AG04449 (cell line): ENCODE measurements around the gene LHFPL3.

ENCODE experiments used
- CTCF ChIA-PET: fragments of 350-600 bp; formaldehyde crosslinking; extraction: SDS; loops from one replicate; lab custom pipeline; 2021; ENCODE audit warnings: antibody characterized with exemption; lab: Yijun Ruan, JAX
- POLR2A ChIA-PET: fragments of 400-600, 350-600 bp; formaldehyde crosslinking; extraction: SDS; loops from one replicate; lab custom pipeline; 2020; ENCODE audit warnings: antibody characterized with exemption, inconsistent platforms; lab: Yijun Ruan, JAX
- DNase-seq: peaks from one replicate; pipeline ENCODE4 v3.0.0-alpha.2; 2010; ENCODE audit warnings: low read depth, low spot score
- H3K4me3 ChIP-seq: 2 replicates; pipeline ENCODE4 v1.5.1; 2011; ENCODE audit warnings: low read depth, mild to moderate bottlenecking, control low read depth, low read length
- CTCF ChIP-seq: IDR thresholded peaks from one replicate; pipeline ENCODE4 v1.5.1; 2011; ENCODE audit warnings: mild to moderate bottlenecking, moderate library complexity, low read length, control low read depth, inconsistent platforms; ENCODE audit not compliant: insufficient read depth; ENCODE audit errors: missing control alignments

The LHFPL3 gene

GRCh38 chr7:104805449-104806317, 477.3 kb downstream of the LHFPL3 start:
- H3K4me3 ChIP-seq = no peak overlapping the region
- no peak for DNase-seq
- TF ChIP-seq CTCF = no peak
- ChIA-PET POLR2A (no interaction called here), CTCF (no interaction called here)

- CTCF ChIA-PET = no interaction called here
- no peak for DNase-seq
These were observed 479.3 kb downstream of the LHFPL3 start for GRCh38 chr7:104807671-104808070.

GRCh38 chr7:104809906-104810305, 481.5 kb downstream of the LHFPL3 start:
- no peak for DNase-seq
- no peak for TF ChIP-seq CTCF
- ChIA-PET POLR2A (no interaction called here), CTCF (no interaction called here)
- H3K4me3 ChIP-seq = no peak overlapping the region

More at GRCh38 chr7:104807671-104808070, 479.3 kb downstream of the LHFPL3 start:
- TF ChIP-seq CTCF = no peak
- POLR2A ChIA-PET = no interaction called here
- no peak overlapping the region for H3K4me3 ChIP-seq

GRCh38 chr7:104814126-104814525, 485.7 kb downstream of the LHFPL3 start:
- CTCF ChIA-PET = no interaction called here
- H3K4me3 ChIP-seq = no peak overlapping the region
- POLR2A ChIA-PET = no interaction called here
- no peak for DNase-seq
- no peak for TF ChIP-seq CTCF

GRCh38 chr7:104814671-104815400, 486.4 kb downstream of the LHFPL3 start:
- CTCF ChIA-PET = no interaction called here
- H3K4me3 ChIP-seq = no peak overlapping the region
- no peak for DNase-seq
- POLR2A ChIA-PET = no interaction called here
- no peak for TF ChIP-seq CTCF

- H3K4me3 ChIP-seq = no peak overlapping the region
- ChIA-PET CTCF (no interaction called here), POLR2A (no interaction called here)
- TF ChIP-seq CTCF = no peak
- no peak for DNase-seq
These were observed 488.1 kb downstream of the LHFPL3 start for GRCh38 chr7:104816537-104816936.
